Right atrium auricular region (tissue), 2 donors: ENCODE data around the gene DTWD1. TPM values are rescaled to one million over a fixed set of nuclear protein-coding genes. Genes with fewer than 3 reads are reported as not detected.

Source experiments
- DNase-seq: peaks from one replicate; pipeline ENCODE4 v3.0.0-alpha.2; 2019; ENCODE audit warnings: low spot score
- H3K27ac ChIP-seq, 2 donors: fragments of 200-600 bp; sonication (generic); 1 replicate in 1 of 2; 2 replicates in 1 of 2; pipeline ENCODE4 v1.5.1; 2016 to 2019
- H3K27me3 ChIP-seq, 2 donors: fragments of 200-600 bp; sonication (generic); one replicate each; pipeline versions ENCODE4 v1.5.1 to v1.6.0; 2017 to 2019
- H3K36me3 ChIP-seq: fragments of 200-600 bp; sonication (generic); one replicate; pipeline ENCODE4 v1.5.1; 2016
- H3K4me1 ChIP-seq, 2 donors: fragments of 200-600 bp; sonication (generic); one replicate each; pipeline versions ENCODE4 v1.5.1 to v1.6.0; 2017 to 2019
- H3K4me3 ChIP-seq, 2 donors: fragments of 200-600 bp; sonication (generic); 1 replicate in 1 of 2; 2 replicates in 1 of 2; pipeline ENCODE4 v1.5.1; 2017 to 2019; ENCODE audit warnings: mild to moderate bottlenecking in 1 of 2, moderate library complexity in 1 of 2
- H3K9me3 ChIP-seq, 2 donors: fragments of 200-600 bp; sonication (generic); one replicate each; pipeline ENCODE4 v1.5.1; 2019
- CTCF ChIP-seq, 2 donors: fragments of 200-600 bp; sonication (generic); IDR thresholded peaks; one replicate each; pipeline ENCODE4 v1.5.1; 2019; ENCODE audit warnings: antibody characterized with exemption in 2 of 2
- total RNA-seq, 2 donors: library from RNA; depleted of rRNA; stranded (reverse); fragments of >200 nt; gene quantifications; one replicate each; pipeline ENCODE4 v1.1.0, GENCODE V29; 2016

Gene DTWD1
- total RNA-seq, 2 donors from 2014 or later, result 12.7 to 16.0 TPM

- peak overlapping the region; percentile 92 to 97 for H3K27ac ChIP-seq
- no peak for DNase-seq
- peaks cover 0 to 17% of the 10 kb centered on the region in 2 donors for H3K9me3 ChIP-seq
- H3K4me3 ChIP-seq, result peak overlapping the region; percentile 68 to 69
- H3K27me3 ChIP-seq, result no peaks in the 10 kb centered on the region
- TF ChIP-seq CTCF (IDR thresholded peaks at IDR 0.05), result no peak
- H3K4me1 ChIP-seq, result peaks cover 0 to 18% of the 10 kb centered on the region in 2 donors
- H3K36me3 ChIP-seq, result peaks cover 10% of the 10 kb centered on the region
Measured at GRCh38 chr15:49621401-49621811, 558 bp downstream of the DTWD1 start.

GRCh38 chr15:49621887-49622286 is 1.0 kb downstream of the DTWD1 start:
- no peak for DNase-seq
- Histone ChIP-seq H3K4me1 (peaks cover 0 to 18% of the 10 kb centered on the region in 2 donors), H3K27ac (peak overlapping the region; percentile 92 to 97), H3K36me3 (peaks cover 10% of the 10 kb centered on the region), H3K4me3 (peak overlapping the region; percentile 68 to 69), H3K9me3 (peaks cover 0 to 12% of the 10 kb centered on the region in 2 donors), H3K27me3 (no peaks in the 10 kb centered on the region)
- no peak for TF ChIP-seq CTCF (IDR thresholded peaks at IDR 0.05)

- H3K36me3 ChIP-seq, result peaks cover 10% of the 10 kb centered on the region
- H3K9me3 ChIP-seq, result peaks cover 0 to 10% of the 10 kb centered on the region in 2 donors
- TF ChIP-seq CTCF (IDR thresholded peaks at IDR 0.05), result peak in 1 of 2 donors; percentile 26
- H3K4me3 ChIP-seq, result no peak overlapping the region
- peaks cover 0 to 18% of the 10 kb centered on the region in 2 donors for H3K4me1 ChIP-seq
- DNase-seq, result no peak
- no peaks in the 10 kb centered on the region for H3K27me3 ChIP-seq
- no peak overlapping the region for H3K27ac ChIP-seq
Measured at GRCh38 chr15:49622561-49622960, 1.7 kb downstream of the DTWD1 start.

DNA sequence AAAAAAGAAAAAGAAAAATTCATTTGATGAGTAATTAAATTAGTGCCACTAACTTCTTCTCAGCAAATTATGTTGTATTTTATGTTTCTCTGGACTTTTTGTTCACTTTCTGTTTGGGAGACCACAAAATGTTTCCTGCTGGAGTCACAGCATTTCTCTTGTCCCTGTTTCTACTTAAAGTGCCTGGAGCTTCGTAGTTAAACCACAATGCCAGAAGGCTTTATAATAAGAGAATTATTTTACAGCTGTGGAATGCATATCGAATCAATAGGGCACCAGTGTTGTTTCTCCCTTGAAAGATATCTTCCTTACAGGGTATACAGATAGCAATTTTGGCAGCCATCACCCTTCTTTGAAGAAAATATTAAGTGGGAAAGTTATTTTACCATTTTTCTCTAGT is 3.2 kb downstream of the DTWD1 start:
- H3K4me1 ChIP-seq, result peaks cover 0 to 18% of the 10 kb centered on the region in 2 donors
- no peak for DNase-seq
- H3K36me3 ChIP-seq, result peaks cover 10% of the 10 kb centered on the region
- no peak overlapping the region for H3K27ac ChIP-seq
- no peak overlapping the region for H3K4me3 ChIP-seq
- H3K27me3 ChIP-seq, result no peaks in the 10 kb centered on the region
- no peak for TF ChIP-seq CTCF (IDR thresholded peaks at IDR 0.05)
- peaks cover 0 to 10% of the 10 kb centered on the region in 2 donors for H3K9me3 ChIP-seq

- DNase-seq, result no peak
- H3K27me3 ChIP-seq, result no peaks in the 10 kb centered on the region
- no peak overlapping the region for H3K4me3 ChIP-seq
- H3K36me3 ChIP-seq, result peaks cover 10% of the 10 kb centered on the region
- no peak for TF ChIP-seq CTCF (IDR thresholded peaks at IDR 0.05)
- H3K4me1 ChIP-seq, result peaks cover 0 to 11% of the 10 kb centered on the region in 2 donors
- no peak overlapping the region for H3K27ac ChIP-seq
- peaks cover 0 to 10% of the 10 kb centered on the region in 2 donors for H3K9me3 ChIP-seq
Measured at GRCh38 chr15:49625460-49626036, 4.7 kb downstream of the DTWD1 start.

- no peak for DNase-seq
- H3K4me3 ChIP-seq, result no peak overlapping the region
- H3K27ac ChIP-seq, result no peak overlapping the region
- peaks cover 13% of the 10 kb centered on the region for H3K36me3 ChIP-seq
- no peak for TF ChIP-seq CTCF (IDR thresholded peaks at IDR 0.05)
- peaks cover 0 to 10% of the 10 kb centered on the region in 2 donors for H3K9me3 ChIP-seq
- H3K4me1 ChIP-seq, result peaks cover 0 to 2% of the 10 kb centered on the region in 2 donors
- no peaks in the 10 kb centered on the region for H3K27me3 ChIP-seq
Measured at GRCh38 chr15:49627407-49627877, 6.6 kb downstream of the DTWD1 start.
